ENCODE measurements around the gene OR2AE1. TPM values are rescaled to one million over a fixed set of nuclear protein-coding genes. Genes with fewer than 3 reads are reported as not detected.
A peak's percentile ranks its signal among the peaks of the same experiment; 100 is the strongest.

OR2AE1 gene
- total and polyA plus RNA-seq, 9 of the 15 experiments (the other 6 are each of a cell fraction or from before 2014, with no cell fraction given), result 0.27 TPM; not detected in 8

GRCh38 chr7:99918959-99919813 is 42.4 kb upstream of the OR2AE1 start, which contains the start of gene TRIM4 (continued):
- TF ChIP-seq CUX1 (CRISPR knock-in tag; IDR thresholded peaks at IDR 0.05) (no peak; the same call in 1 of the 2 replicates), E2F3 (CRISPR knock-in tag; IDR thresholded peaks at IDR 0.05) (0 out of 2 replicates have a peak, but pooled peaks have one; percentile 15), ZNF561 (CRISPR knock-in tag; conservative IDR thresholded peaks at IDR 0.05) (no peak), CREB5 (CRISPR knock-in tag; IDR thresholded peaks at IDR 0.05) (no peak), NR0B1 (IDR thresholded peaks at IDR 0.05; ENCODE audit: partially characterized antibody) (no peak), BRD4 (IDR thresholded peaks at IDR 0.05) (peak; percentile 29; the same call in 1 of the 2 replicates), EHMT2 (IDR thresholded peaks at IDR 0.05) (peak; percentile 81; the same call in 1 of the 2 replicates), ELF2 (CRISPR knock-in tag; IDR thresholded peaks at IDR 0.05) (peak; percentile 86), ZNF224 (CRISPR knock-in tag; IDR thresholded peaks at IDR 0.05) (no peak), ZNF184 (CRISPR knock-in tag; IDR thresholded peaks at IDR 0.05) (no peak), USF2 (CRISPR knock-in tag; IDR thresholded peaks at IDR 0.05) (no peak), ZBTB12 (CRISPR knock-in tag; IDR thresholded peaks at IDR 0.05) (peak; percentile 42; the same call in 1 of the 2 replicates), RAD21 (CRISPR knock-in tag; conservative IDR thresholded peaks at IDR 0.05 in 1 of 2, IDR thresholded peaks at IDR 0.05 in 1 of 2) (peak in 1 of 2 experiments; percentile 36; a peak in 3 of 4 replicates), NONO (IDR thresholded peaks at IDR 0.05; ENCODE audit: low read depth in 2 of 2, low read length in 1 of 2) (peak; percentile 51 to 77; a peak in 2 of 4 replicates), MEF2D (tag; conservative IDR thresholded peaks at IDR 0.05; ENCODE audit: low read depth) (no peak), FOXK1 (CRISPR knock-in tag; IDR thresholded peaks at IDR 0.05; ENCODE audit: borderline replicate concordance) (peak; percentile 53; the same call in 1 of the 2 replicates)

All from K562 (cell line).